Adrenal gland (tissue), 5 donors: ENCODE results near the gene KDM4B.

Source experiments
- POLR2A ChIP-seq, 2 donors: fragments of 450-650 bp; IDR thresholded peaks; one replicate each; pipeline ENCODE4 v1.6.1; 2017; ENCODE audit warnings: antibody characterized with exemption in 2 of 2, mild to moderate bottlenecking in 2 of 2, moderate library complexity in 1 of 2
- TF ChIP-seq, protein P1 (sequence below), 6 experiments: fragments of 450-650 bp in 4 of 6; fragments of 200-600 bp in 2 of 6; sonication (generic) in 1 of 6; IDR thresholded peaks; 1 replicate in 5 of 6; 2 replicates in 1 of 6; pipeline versions ENCODE4 v1.5.1 to v1.8.0; 2016 to 2021; ENCODE audit warnings: antibody characterized with exemption in 6 of 6, mild to moderate bottlenecking in 2 of 6, moderate library complexity in 1 of 6
- donor health status: DM: no; HTN: no; CAD: no.

- TF ChIP-seq, protein P1, sequence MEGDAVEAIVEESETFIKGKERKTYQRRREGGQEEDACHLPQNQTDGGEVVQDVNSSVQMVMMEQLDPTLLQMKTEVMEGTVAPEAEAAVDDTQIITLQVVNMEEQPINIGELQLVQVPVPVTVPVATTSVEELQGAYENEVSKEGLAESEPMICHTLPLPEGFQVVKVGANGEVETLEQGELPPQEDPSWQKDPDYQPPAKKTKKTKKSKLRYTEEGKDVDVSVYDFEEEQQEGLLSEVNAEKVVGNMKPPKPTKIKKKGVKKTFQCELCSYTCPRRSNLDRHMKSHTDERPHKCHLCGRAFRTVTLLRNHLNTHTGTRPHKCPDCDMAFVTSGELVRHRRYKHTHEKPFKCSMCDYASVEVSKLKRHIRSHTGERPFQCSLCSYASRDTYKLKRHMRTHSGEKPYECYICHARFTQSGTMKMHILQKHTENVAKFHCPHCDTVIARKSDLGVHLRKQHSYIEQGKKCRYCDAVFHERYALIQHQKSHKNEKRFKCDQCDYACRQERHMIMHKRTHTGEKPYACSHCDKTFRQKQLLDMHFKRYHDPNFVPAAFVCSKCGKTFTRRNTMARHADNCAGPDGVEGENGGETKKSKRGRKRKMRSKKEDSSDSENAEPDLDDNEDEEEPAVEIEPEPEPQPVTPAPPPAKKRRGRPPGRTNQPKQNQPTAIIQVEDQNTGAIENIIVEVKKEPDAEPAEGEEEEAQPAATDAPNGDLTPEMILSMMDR (IDR thresholded peaks at IDR 0.05) = peak; percentile 19 to 54 (median 36)
- no peak for TF ChIP-seq POLR2A (IDR thresholded peaks at IDR 0.05)
Observed at GRCh38 chr19:5154129-5154798, 185.4 kb downstream of the KDM4B start.
